GM21360 (cell line): ENCODE measurements around the gene ZNF490.
"Not testable (repeated sequence)": the region's sequence is repeated elsewhere in the genome, so short reads cannot be mapped to it uniquely, and the experiment has no call there.

ENCODE experiments used
- ATAC-seq: cut with Tn5 transposase; IDR thresholded peaks from one replicate; pipeline ENCODE4 v1.9.1; 2021; ENCODE audit warnings: mild to moderate bottlenecking, moderate library complexity; ENCODE audit not compliant: unreplicated experiment

Gene ZNF490

DNA sequence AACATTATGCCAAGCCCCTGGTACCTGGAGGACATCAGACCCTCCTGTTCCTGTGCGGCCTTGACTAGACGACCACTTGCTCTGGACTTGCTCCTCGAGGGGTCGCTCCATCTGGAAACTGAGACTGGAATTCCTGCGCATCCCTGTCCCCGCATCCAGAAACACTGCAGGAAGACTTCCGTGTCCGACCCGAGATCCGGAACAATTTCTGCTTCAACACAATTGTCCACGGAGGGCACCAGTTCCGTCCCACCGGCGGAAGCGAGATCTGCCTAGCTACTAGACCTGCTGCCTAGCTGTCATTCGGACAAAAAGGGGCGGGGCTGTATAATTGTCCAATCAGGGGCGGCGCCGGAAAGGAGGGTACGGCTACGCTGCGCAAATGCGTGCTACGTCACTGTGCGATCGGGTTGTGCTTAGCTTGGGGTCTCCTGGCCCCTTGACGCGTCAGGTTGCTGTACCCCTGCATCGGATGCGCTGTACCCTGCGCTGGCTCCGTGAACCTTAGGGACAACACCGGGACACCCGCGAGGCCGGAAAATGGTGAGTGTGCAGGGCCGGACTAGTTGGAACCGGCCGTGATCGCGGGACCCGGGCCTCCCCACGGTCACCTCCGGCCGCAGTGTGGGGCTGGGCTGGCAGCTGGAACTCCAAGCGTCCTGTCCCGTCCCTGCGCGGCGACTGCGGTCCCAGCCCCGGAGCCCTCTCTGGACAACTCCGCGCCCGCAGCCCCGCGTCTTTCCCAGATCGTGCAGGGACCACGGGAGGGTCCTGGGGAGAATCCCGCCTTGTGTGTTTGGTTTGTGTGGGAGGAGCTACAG is at the start of gene ZNF490, which contains the start of gene ZNF791:
TSS of gene ZNF490 (minus strand) at position 274 of the 821 bp plus-strand sequence. CDS start at position 141, 133 bp downstream.
TSS of gene ZNF791 (plus strand) at position 381 of the 821 bp plus-strand sequence. CDS start at position 541, 160 bp downstream.
- ATAC-seq = peak; percentile 71

DNA sequence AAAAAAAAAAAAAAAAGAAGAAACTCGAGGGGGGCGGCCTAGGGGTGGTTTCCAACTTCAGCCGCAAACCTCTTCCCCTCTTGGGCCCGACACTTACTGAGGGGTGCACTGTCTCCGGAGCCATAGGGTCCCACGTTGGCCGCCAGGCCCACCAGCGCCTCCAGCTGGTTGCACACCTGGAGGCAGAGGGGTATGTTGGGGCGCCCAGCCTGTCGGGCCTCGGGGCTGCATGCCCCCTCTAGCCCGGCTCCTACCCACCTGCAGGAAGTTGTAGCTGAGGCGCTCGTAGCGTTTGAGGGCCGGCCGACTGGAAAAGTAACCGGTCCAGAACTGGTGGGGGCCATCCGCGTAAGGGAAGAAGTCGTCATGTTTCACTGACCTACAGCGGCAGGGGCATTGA is 47.4 kb upstream of the ZNF490 start:
- ATAC-seq = no peak

DNA sequence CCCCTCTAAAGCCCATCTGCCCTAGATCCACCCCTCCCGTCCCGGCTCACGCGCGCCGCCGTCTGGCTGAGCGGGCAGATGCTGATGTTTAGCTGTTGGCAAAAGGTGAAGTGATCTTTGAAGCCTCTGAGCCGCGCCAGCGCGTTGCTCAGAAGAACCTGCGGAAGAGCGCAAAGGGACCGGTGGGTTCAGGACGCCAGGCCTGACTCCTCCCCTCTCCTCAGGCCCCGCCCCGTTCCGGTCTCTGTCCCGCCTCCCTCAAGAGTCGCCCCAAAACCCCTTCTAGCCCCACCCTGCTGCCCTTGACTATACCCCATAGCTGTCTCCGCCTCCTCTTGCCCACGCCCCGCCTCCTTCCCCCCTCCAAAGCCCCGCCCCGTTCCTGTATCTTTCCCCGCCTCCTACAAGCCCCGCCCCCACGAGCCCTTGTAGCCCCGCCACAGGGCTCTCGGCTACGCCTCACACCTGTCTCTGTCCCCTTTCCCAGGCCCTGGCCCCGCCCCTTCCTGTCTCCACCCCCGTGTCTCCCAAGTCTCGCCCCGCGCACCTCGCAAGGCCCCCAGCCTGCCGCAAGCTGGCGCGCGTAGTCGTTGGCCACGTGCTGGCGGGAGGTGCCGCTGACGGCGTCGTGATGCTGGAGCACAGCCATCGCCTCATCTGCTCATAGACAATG is 46.4 kb upstream of the ZNF490 start:
- ATAC-seq = no peak

DNA sequence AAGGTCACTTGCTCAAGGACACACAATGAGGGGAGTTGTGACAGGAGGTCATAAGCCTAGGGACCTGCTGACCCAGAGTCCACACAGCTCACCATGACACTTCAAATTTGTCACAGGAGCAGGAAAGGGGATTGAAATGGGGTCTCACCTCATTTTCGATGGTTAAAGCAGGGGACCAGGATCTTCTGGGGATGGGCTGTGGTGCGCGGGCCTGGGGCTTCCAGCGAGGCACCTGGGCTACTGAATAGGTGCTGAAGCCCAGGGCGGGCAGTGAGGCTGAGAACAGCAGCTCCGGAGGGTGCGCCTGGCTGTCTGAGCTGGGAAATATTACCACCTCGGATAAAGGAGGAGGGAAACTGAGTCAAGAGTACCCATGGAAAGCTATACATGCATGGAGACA is 44.9 kb upstream of the ZNF490 start:
- ATAC-seq = no peak

DNA sequence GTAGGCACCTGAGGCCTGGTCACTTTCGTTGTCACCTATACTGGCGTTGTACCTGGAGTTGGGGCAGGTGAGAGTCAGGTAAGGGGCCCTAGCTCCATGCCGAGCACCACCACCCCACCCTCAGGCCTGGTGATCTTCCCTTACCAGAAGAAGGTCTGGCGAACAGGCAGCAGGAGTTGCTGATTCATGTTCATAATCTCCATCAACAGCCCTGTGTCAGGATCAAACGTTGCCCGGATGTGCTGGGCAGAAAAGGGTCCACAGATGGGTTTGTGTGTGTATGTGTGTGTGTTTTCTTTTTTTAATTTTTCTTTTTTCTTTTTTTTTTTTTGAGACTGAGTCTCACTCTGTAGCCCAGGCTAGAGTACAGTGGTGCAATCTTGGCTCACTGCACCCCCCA is 41.6 kb upstream of the ZNF490 start:
- ATAC-seq = no peak

DNA sequence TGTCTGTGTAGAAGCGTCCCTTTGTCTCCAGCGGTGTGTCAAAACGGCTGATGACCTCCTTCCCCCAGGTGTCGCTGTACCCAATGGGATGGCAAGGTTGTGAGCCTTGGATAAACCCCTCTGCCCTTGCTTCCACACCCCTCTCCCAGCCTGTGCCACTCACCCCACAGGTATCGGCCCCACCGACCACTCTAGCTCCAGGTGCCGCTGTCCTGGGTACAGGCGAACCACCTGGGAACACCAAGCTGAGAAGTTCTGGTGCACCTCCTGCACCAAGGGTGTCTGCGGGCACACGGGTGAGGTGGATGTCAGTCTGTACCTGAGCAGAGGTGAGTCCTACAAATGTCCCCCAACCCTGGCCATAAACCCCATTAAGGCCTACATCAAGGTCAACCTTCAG is 39.3 kb upstream of the ZNF490 start:
- no peak for ATAC-seq

DNA sequence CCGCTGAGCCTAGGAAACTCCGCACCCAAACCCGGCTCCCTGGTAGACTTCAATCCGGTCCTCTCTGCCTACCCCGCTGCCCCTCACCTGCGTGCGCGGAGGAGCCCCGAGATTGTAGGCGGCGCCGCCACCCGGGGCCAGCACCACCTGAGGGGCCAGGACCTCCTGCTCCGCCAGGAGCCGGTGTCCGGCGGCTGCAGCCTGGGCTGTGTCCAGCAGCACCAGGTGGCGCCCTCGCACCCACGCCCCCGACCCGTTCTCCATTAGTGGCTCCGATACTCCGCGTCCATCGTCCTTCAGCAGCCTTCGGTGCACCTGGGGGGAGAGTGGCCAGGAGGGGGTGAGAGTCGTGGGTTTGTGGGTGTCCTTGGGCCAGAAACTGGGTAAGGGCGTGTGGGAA is 37.5 kb upstream of the ZNF490 start:
- no peak for ATAC-seq

DNA sequence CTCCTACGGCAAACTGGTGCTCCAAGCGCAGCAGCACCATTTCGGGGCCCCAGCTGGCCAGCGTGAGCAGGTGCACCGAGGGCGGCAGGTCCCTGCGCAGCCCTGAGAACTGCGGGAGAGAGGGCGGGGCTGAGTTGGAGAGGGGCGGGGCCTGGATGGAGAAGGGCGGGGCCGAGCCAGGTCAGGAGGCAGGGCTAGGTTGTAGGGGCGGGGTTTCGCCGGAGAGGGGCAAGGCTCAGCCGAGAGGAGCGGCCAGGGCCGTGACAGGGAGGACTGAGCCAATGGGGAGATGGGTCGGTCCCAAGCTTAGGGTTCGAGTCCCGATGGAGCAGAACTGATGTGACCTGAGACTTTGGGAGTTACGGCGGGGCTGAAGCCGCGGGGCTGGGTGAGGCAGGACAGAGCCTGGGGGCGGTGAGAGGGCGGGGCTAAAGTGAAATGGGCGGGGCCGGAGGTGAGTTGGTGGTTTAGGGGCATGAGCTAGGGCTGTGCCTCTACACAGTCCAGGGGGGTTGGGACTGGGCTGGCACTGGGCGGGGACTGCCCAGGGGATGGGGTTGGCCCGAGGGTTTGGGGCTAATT is 37.0 kb upstream of the ZNF490 start:
- no peak for ATAC-seq

DNA sequence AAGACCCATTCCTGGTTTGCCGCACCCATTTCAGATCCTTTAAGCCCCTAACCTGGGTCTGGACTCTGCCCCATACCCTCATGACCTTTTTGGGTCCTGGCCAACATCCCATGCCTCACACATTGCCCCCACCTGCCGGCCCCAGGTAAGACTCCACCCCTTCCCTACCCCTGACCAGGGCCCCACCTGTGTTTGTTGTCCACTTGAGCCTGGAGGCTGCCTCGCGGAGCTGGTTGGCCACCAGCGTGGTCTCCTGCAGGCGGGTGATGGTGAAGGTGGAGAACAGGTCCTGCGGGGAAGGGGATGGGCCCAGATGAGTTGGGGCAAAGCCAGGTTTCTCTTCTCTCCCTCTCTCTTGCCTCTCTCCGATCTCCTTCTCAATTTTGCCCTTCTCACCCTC is 36.4 kb upstream of the ZNF490 start:
- ATAC-seq = no peak

DNA sequence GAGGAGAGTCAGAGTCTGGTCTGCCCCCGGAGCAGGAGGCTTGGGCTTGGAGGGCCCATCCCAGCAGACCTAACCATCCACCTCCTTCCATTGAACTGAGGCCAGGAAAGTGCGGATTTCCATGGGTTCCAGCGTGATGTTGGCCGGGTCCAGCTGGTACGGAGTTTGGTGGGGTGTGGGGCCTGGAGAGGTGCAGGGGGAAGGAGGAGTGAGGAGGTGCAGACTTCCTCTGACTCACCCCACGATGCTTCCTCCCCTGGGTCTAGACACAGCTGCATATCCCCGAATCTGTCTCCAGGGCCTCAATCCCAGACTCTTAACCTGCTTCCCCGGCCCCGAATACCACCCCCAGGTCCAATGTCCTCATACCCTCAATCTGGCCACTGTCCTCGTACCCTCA is 35.9 kb upstream of the ZNF490 start:
- no peak for ATAC-seq

DNA sequence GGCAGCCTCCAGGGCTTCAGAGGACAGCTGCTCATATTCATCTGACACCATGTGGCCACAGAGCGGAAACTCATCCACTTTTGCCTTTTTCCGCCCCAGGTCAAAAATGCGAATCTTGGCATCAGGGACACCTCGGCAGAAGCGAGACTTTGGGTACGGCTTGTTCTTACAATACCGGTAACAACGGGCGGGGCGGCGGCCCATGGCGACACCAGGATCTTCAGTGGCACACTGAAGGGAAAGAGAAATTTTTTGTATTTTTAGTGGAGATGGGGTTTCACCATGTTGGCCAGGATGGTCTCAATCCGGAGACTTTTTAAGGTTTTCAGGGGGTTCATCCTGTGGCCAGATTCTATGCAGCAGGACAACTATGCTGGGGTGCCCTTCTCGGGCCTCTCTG is 33.1 kb upstream of the ZNF490 start:
- not testable (repeated sequence) for ATAC-seq

DNA sequence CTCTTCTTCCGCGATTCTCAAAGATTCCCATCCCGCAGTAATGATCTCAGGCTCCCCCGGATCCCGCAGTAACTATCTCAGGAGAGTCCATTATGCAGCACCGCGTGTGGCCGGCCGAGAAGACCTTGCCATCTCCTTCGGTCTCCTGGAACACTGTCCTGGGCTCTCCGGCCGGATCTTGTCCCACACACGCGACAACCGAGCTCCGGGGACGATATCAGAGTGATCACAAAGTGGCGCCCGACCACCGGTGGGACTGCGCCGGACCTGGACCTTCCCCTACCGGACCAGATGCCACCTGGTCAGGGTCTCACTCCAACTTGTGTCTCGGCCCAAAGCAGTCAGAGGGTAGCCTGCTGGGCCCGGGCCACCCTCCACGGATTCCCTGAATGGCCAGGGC is 31.9 kb upstream of the ZNF490 start:
- no peak for ATAC-seq

DNA sequence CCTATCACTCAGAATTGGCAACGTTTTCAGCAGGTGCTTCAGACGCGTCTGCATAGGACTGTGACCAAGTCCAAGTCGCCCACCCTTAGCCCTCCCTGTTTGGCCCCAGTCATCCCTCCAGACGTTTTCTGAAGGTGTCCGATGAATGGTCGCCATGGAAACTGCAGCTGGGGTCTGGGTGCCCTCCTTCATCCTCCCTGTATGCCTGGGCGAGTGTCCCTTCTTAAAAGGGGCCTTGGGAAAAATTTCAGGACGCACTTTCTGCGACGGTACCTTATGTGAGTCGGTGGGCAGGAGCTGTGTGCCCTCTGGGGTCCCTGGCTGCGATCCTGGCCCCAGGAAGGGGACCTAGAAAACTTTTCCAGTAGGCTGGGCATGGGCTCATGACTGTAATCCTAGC is 30.8 kb upstream of the ZNF490 start:
- ATAC-seq = no peak

DNA sequence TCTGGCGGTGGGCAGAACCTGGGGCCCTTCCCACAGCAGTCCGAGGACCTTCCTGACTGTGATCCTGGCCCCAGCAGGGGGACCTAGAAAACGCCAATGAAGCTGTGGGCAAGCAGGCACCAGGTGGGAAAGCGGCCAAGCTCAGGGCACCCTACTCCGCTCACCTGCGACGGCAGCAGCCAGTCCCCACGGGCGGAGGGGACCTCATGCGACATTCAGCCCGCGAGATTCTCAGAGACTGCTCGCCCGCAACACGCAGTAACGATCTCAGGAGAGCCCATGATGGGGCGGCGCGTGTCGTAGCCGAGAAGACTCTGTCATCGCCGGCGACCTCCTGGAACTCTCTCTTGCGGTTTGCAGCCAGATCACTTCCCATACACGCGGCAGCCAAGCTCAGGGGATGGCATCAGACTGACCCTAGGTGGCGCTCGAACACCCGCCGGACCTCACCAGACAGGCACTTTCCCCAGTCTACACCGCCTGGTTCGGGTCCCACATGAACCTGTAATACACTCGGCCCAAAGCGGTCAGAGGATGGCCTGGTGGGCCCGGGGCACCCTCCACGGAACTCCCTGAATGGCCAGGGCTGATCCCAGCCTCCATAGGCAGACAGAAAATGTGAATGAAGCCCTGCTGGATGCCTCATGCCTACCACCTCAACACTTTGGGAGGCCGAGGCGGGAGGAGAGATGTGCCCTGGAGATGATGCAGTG is 29.4 kb upstream of the ZNF490 start:
- ATAC-seq = no peak

DNA sequence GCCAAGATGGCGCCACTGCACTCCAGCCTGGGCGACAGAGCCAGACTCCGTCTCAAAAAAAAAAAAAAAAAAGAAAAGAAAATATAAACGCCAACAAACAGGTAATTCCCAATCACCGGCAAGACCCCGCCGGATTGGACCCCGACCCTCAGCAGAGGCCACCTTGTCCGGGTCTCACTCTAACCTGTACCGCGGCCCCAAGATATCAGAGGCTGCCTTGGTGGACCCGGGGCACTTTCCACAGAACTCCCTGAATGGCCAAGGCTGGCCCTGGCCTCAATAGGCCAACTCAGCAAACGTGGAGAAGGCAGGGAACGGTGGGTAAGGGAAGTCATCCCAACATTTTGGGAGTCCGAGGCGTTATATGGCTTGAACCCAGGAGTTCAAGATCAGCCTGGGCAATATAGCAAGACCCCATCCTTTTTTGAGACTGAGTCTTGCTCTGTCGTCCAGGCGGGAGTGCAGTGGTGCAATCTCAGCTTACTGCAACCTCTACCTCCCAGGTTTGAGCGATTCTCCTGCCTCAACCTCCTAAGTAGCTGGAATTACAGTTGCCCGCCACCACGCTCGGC is 28.1 kb upstream of the ZNF490 start:
- no peak for ATAC-seq

DNA sequence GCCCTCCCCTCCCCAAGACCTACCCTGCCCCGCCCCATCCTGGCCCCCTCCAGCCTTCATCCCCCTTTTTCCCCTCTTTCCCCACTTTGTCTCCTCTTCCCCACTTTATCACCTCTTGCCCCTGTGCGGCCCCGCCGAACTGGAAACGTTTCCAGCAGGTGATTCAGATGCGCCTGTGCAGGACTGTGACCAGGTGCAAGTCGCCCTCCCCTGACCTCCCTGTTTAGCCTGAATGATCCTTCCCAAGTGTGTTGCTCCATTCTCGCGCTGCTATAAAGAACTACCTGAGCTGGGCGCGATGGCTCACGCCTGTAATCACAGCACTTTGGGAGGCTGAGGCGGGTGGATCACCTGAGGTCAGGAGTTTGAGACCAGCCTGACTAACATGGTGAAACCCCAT is 26.0 kb upstream of the ZNF490 start:
- no peak for ATAC-seq

DNA sequence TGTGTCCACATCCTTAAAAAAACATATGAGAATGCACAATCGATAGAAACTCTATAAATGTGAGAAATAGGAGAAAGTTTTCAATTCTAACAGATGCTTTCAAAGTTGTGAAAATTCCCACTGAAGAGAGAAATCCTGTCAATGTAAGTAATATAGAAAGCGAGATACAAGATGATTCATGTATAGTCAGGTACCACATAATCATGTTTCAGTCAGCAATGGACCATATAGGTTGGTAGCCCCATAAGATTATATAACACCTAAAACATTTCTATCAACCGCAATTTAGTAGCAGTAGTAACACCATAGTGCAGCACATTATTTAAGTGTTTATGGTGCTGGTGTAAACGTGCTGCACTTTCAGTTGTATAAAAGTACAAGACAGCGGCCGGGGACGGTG is 18.6 kb upstream of the ZNF490 start:
- ATAC-seq = no peak

DNA sequence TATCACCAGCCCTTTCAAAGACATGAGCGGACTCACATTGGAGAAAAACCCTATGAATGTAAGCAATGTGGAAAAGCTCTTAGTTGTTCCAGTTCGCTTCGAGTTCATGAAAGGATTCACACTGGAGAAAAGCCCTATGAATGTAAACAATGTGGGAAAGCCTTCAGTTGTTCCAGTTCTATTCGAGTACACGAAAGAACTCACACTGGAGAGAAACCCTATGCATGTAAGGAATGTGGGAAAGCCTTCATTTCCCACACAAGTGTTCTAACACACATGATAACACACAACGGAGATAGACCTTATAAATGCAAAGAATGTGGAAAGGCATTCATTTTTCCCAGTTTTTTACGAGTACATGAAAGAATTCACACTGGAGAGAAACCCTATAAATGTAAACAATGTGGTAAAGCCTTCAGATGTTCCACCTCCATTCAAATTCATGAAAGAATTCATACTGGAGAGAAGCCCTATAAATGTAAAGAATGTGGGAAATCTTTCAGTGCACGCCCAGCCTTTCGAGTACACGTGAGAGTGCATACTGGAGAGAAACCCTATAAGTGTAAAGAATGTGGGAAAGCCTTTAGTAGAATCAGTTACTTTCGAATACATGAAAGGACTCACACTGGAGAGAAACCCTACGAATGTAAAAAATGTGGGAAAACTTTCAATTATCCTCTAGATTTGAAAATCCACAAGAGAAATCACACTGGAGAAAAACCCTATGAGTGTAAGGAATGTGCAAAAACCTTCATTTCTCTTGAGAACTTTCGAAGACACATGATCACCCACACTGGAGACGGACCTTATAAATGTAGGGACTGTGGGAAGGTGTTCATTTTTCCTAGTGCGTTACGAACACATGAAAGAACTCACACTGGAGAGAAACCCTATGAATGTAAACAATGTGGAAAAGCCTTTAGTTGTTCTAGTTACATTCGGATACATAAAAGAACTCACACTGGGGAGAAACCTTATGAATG is 17.7 kb upstream of the ZNF490 start:
- ATAC-seq = no peak

DNA sequence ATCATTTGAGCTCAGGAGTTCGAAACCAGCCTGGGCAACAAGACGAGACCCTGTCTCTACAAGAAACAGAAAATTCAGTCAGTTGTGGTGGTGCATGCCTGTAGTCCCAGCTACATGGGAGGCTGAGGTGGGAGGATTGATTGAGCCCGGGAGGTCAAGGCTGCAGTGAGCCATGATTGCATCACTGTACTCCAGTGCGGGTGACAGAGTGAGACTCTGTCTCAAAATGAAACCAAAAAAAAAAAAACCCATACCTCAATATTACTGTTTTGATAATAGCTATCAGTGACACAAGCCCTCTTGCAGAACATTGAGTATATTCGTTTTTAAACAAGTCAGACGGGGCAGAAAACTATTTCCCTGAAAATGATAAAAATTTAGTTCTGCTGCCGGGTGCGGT is 16.3 kb upstream of the ZNF490 start:
- no peak for ATAC-seq
